HCT116 (cell line): Measurements from ENCODE around the gene MXRA8.

ENCODE experiments used
- EGR1 ChIP-seq: IDR thresholded peaks from 2 replicates; pipeline ENCODE4 v1.6.1; 2012; ENCODE audit warnings: low read depth
- EZH2 ChIP-seq: fragments of 200-600 bp; sonication (generic); IDR thresholded peaks from 2 replicates; pipeline ENCODE4 v1.6.1; 2017; ENCODE audit warnings: antibody characterized with exemption, mixed run types
- EZH2phosphoT487 ChIP-seq: fragments of 200-600 bp; IDR thresholded peaks from 2 replicates; pipeline ENCODE4 v1.6.1; 2018; ENCODE audit warnings: antibody characterized with exemption, borderline replicate concordance
- JUND ChIP-seq: IDR thresholded peaks from 2 replicates; pipeline ENCODE4 v1.6.1; 2012
- POLR2A ChIP-seq: IDR thresholded peaks from 2 replicates; pipeline ENCODE4 v1.7.0; 2011; ENCODE audit warnings: borderline replicate concordance; ENCODE audit not compliant: insufficient read depth, insufficient read length; ENCODE audit errors: extremely low read depth
- POLR2AphosphoS5 ChIP-seq: IDR thresholded peaks from 2 replicates; pipeline ENCODE4 v1.6.1; 2011; ENCODE audit warnings: mild to moderate bottlenecking, low read depth, low read length, moderate library complexity
- REST ChIP-seq: IDR thresholded peaks from 2 replicates; pipeline ENCODE4 v1.6.1; 2012; ENCODE audit warnings: low read depth
- SIN3A ChIP-seq: IDR thresholded peaks from 2 replicates; pipeline ENCODE4 v1.6.1; 2012; ENCODE audit warnings: low read depth
- ZFX ChIP-seq: fragments of 450-650 bp; IDR thresholded peaks from 2 replicates; pipeline ENCODE4 v1.6.1; 2017
- TF ChIP-seq, protein P1 (sequence below), 3 experiments: fragments of 200-600 bp in 1 of 3; sonication (generic) in 1 of 3; IDR thresholded peaks in 2 of 3; conservative IDR thresholded peaks in 1 of 3; 2 replicates each; pipeline ENCODE4 v1.5.1; 2012 to 2017; ENCODE audit warnings: low read depth in 2 of 3, low read length in 2 of 3, antibody characterized with exemption in 1 of 3, borderline replicate concordance in 1 of 3, control low read depth in 1 of 3, mild to moderate bottlenecking in 1 of 3, mixed read lengths in 1 of 3, mixed run types in 1 of 3, moderate library complexity in 1 of 3; ENCODE audit not compliant: insufficient read depth in 1 of 3
- TF ChIP-seq, protein P2 (sequence below): IDR thresholded peaks from 2 replicates; pipeline ENCODE4 v1.6.1; 2012
- TF ChIP-seq, protein P3 (sequence below): IDR thresholded peaks from 2 replicates; pipeline ENCODE4 v1.6.1; 2011; ENCODE audit warnings: mild to moderate bottlenecking, low read length, moderate library complexity; ENCODE audit not compliant: insufficient replicate concordance; ENCODE audit errors: extremely low read depth

DNA sequence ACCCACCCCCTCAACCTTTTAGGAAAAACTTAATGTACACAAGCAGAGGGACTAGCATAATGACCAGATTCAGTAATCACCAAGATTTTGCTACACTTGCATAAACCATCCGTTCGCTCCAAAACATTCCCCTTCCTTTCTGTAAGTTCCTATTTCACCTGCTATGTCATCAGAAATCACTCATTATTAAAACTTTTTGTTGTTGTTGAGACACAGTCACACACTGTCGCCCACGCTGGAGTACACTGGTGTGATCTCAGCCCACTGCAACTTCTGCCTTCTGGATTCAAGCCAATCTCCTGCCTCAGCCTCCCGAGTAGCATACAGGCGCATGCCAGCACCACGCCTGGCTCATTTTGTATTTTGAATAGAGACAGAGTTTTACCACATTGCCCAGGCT is 45.3 kb upstream of the MXRA8 start:
- TF ChIP-seq POLR2A (no peak), JUND (no peak), EZH2 (no peak), EGR1 (no peak), EZH2phosphoT487 (no peak), REST (no peak), POLR2AphosphoS5 (no peak), ZFX (no peak), SIN3A (no peak)
- TF ChIP-seq, protein P1, sequence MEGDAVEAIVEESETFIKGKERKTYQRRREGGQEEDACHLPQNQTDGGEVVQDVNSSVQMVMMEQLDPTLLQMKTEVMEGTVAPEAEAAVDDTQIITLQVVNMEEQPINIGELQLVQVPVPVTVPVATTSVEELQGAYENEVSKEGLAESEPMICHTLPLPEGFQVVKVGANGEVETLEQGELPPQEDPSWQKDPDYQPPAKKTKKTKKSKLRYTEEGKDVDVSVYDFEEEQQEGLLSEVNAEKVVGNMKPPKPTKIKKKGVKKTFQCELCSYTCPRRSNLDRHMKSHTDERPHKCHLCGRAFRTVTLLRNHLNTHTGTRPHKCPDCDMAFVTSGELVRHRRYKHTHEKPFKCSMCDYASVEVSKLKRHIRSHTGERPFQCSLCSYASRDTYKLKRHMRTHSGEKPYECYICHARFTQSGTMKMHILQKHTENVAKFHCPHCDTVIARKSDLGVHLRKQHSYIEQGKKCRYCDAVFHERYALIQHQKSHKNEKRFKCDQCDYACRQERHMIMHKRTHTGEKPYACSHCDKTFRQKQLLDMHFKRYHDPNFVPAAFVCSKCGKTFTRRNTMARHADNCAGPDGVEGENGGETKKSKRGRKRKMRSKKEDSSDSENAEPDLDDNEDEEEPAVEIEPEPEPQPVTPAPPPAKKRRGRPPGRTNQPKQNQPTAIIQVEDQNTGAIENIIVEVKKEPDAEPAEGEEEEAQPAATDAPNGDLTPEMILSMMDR (IDR thresholded peaks at IDR 0.05 in 2 of 3, conservative IDR thresholded peaks at IDR 0.05 in 1 of 3; ENCODE audit: borderline replicate concordance in 1 of 3, insufficient read depth in 1 of 3, low read depth in 2 of 3, low read length in 2 of 3): no peak
- TF ChIP-seq, protein P2, sequence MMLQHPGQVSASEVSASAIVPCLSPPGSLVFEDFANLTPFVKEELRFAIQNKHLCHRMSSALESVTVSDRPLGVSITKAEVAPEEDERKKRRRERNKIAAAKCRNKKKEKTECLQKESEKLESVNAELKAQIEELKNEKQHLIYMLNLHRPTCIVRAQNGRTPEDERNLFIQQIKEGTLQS: no peak
- TF ChIP-seq, protein P3, sequence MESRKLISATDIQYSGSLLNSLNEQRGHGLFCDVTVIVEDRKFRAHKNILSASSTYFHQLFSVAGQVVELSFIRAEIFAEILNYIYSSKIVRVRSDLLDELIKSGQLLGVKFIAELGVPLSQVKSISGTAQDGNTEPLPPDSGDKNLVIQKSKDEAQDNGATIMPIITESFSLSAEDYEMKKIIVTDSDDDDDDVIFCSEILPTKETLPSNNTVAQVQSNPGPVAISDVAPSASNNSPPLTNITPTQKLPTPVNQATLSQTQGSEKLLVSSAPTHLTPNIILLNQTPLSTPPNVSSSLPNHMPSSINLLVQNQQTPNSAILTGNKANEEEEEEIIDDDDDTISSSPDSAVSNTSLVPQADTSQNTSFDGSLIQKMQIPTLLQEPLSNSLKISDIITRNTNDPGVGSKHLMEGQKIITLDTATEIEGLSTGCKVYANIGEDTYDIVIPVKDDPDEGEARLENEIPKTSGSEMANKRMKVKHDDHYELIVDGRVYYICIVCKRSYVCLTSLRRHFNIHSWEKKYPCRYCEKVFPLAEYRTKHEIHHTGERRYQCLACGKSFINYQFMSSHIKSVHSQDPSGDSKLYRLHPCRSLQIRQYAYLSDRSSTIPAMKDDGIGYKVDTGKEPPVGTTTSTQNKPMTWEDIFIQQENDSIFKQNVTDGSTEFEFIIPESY: no peak
